HG03175 (cell line): ENCODE measurements around the gene BIRC5.

ENCODE experiments used
- ATAC-seq: cut with Tn5 transposase; IDR thresholded peaks from one replicate; pipeline ENCODE4 v1.9.1; 2021; ENCODE audit warnings: mild to moderate bottlenecking, moderate library complexity; ENCODE audit not compliant: unreplicated experiment

The BIRC5 gene

DNA sequence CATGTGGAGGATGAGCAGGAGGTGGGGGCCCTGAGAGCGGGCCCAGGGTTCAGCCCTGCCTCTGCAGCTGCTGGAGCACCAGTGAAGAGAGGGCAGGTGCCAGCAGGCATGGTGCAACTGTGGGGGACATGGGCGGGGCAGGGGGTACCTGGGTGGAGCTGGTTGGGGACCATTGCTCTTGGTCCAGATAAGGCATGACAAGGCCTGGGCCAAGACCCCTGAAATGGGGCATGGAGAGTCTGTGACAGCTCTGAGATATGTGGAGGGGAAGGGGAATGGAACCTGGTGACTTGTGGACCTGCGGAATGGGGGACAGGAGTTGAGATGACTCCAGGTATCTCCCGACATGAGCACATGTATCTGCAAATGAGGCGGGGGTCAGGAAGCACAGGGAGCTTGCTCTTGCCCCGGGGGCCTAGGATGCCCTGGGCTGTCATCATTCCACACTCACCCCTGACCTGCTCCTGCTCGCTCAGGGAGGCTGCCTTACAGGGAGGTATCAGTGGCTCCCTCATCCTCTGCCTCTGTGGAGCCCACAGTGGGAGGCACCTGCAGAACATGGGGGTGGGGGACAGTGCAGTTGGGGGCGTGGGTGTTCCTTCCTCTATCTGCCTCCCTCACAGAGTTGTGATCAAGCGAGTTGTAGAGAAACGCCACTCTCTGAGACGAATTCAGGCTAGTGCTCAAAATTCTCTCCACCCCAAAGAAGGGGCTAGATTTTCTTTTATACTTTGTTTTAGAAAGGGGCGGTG lies 57.5 kb downstream of the BIRC5 start:
- no peak for ATAC-seq

- no peak for ATAC-seq
Measured at GRCh38 chr17:78272181-78272913, 58.3 kb downstream of the BIRC5 start.

- no peak for ATAC-seq
Measured at GRCh38 chr17:78272914-78273258, 58.8 kb downstream of the BIRC5 start.

GRCh38 chr17:78273813-78274212 lies 59.8 kb downstream of the BIRC5 start:
- ATAC-seq, result no peak
